ENCODE results near the gene NBPF11.
"Not testable (repeated sequence)": the region's sequence is repeated elsewhere in the genome, so short reads cannot be mapped to it uniquely, and the experiment has no call there.

NBPF11 gene

GRCh38 chr1:148149050-148149815, 2.8 kb downstream of the NBPF11 start:
- not testable (repeated sequence) for H3K36me3 ChIP-seq (ENCODE audit: control insufficient read depth, insufficient read depth, low read length); H3K4me3 ChIP-seq (ENCODE audit: extremely low read depth, insufficient read depth, low read length, poor library complexity, severe bottlenecking); H3K27ac ChIP-seq (ENCODE audit: low read depth, low read length, severe bottlenecking); H3K4me1 ChIP-seq (ENCODE audit: control insufficient read depth, insufficient read depth, low read length, poor library complexity, severe bottlenecking); H3K9me3 ChIP-seq (ENCODE audit: control insufficient read depth, low read length)
- 96 to 98% methylated on average over 17 to 20 of the region's 72 CpGs for WGBS, 2 experiments (ENCODE audit: insufficient coverage in 2 of 2)

GRCh38 chr1:148147052-148147838, 4.8 kb downstream of the NBPF11 start:
- not testable (repeated sequence) for H3K36me3 ChIP-seq (ENCODE audit: control insufficient read depth, insufficient read depth, low read length); H3K4me3 ChIP-seq (ENCODE audit: extremely low read depth, insufficient read depth, low read length, poor library complexity, severe bottlenecking); H3K9me3 ChIP-seq (ENCODE audit: control insufficient read depth, low read length); H3K27ac ChIP-seq (ENCODE audit: low read depth, low read length, severe bottlenecking); H3K4me1 ChIP-seq (ENCODE audit: control insufficient read depth, insufficient read depth, low read length, poor library complexity, severe bottlenecking)
- WGBS, 2 experiments (ENCODE audit: insufficient coverage in 2 of 2), result 95 to 96% methylated on average over 7 to 10 of the region's 28 CpGs

GRCh38 chr1:148146191-148146997, 5.7 kb downstream of the NBPF11 start:
- not testable (repeated sequence) for H3K36me3 ChIP-seq (ENCODE audit: control insufficient read depth, insufficient read depth, low read length); H3K4me3 ChIP-seq (ENCODE audit: extremely low read depth, insufficient read depth, low read length, poor library complexity, severe bottlenecking); H3K9me3 ChIP-seq (ENCODE audit: control insufficient read depth, low read length); H3K27ac ChIP-seq (ENCODE audit: low read depth, low read length, severe bottlenecking); H3K4me1 ChIP-seq (ENCODE audit: control insufficient read depth, insufficient read depth, low read length, poor library complexity, severe bottlenecking)
- WGBS, 2 experiments (ENCODE audit: insufficient coverage in 2 of 2), result 86 to 97% methylated on average over 10 to 26 of the region's 66 CpGs

GRCh38 chr1:148143223-148143622, 8.9 kb downstream of the NBPF11 start:
- H3K9me3 ChIP-seq (ENCODE audit: control insufficient read depth, low read length); H3K4me1 ChIP-seq (ENCODE audit: control insufficient read depth, insufficient read depth, low read length, poor library complexity, severe bottlenecking); H3K27ac ChIP-seq (ENCODE audit: low read depth, low read length, severe bottlenecking); H3K4me3 ChIP-seq (ENCODE audit: extremely low read depth, insufficient read depth, low read length, poor library complexity, severe bottlenecking); H3K36me3 ChIP-seq (ENCODE audit: control insufficient read depth, insufficient read depth, low read length): not testable (repeated sequence)
- no CpG with 5 or more reads among the region's 6 CpGs for WGBS, 2 experiments (ENCODE audit: insufficient coverage in 2 of 2)

GRCh38 chr1:148141936-148142335, 10.1 kb downstream of the NBPF11 start:
- no CpG with 5 or more reads among the region's 1 CpG for WGBS, 2 experiments (ENCODE audit: insufficient coverage in 2 of 2)
- H3K4me3 ChIP-seq (ENCODE audit: extremely low read depth, insufficient read depth, low read length, poor library complexity, severe bottlenecking); H3K36me3 ChIP-seq (ENCODE audit: control insufficient read depth, insufficient read depth, low read length); H3K27ac ChIP-seq (ENCODE audit: low read depth, low read length, severe bottlenecking); H3K9me3 ChIP-seq (ENCODE audit: control insufficient read depth, low read length); H3K4me1 ChIP-seq (ENCODE audit: control insufficient read depth, insufficient read depth, low read length, poor library complexity, severe bottlenecking): not testable (repeated sequence)

- H3K27ac ChIP-seq (ENCODE audit: low read depth, low read length, severe bottlenecking); H3K4me1 ChIP-seq (ENCODE audit: control insufficient read depth, insufficient read depth, low read length, poor library complexity, severe bottlenecking); H3K4me3 ChIP-seq (ENCODE audit: extremely low read depth, insufficient read depth, low read length, poor library complexity, severe bottlenecking); H3K36me3 ChIP-seq (ENCODE audit: control insufficient read depth, insufficient read depth, low read length); H3K9me3 ChIP-seq (ENCODE audit: control insufficient read depth, low read length): not testable (repeated sequence)
- no CpG with 5 or more reads among the region's 2 CpGs for WGBS, 2 experiments (ENCODE audit: insufficient coverage in 2 of 2)
These were observed 13.5 kb downstream of the NBPF11 start for GRCh38 chr1:148138606-148139005.

GRCh38 chr1:148122341-148122740, 29.7 kb downstream of the NBPF11 start:
- H3K27ac ChIP-seq (ENCODE audit: low read depth, low read length, severe bottlenecking); H3K9me3 ChIP-seq (ENCODE audit: control insufficient read depth, low read length); H3K4me1 ChIP-seq (ENCODE audit: control insufficient read depth, insufficient read depth, low read length, poor library complexity, severe bottlenecking); H3K36me3 ChIP-seq (ENCODE audit: control insufficient read depth, insufficient read depth, low read length); H3K4me3 ChIP-seq (ENCODE audit: extremely low read depth, insufficient read depth, low read length, poor library complexity, severe bottlenecking): not testable (repeated sequence)
- 92 to 100% methylated on average over 1 to 2 of the region's 5 CpGs for WGBS, 2 experiments (ENCODE audit: insufficient coverage in 2 of 2)

GRCh38 chr1:148120395-148120794, 31.7 kb downstream of the NBPF11 start:
- not testable (repeated sequence) for H3K27ac ChIP-seq (ENCODE audit: low read depth, low read length, severe bottlenecking); H3K4me1 ChIP-seq (ENCODE audit: control insufficient read depth, insufficient read depth, low read length, poor library complexity, severe bottlenecking); H3K4me3 ChIP-seq (ENCODE audit: extremely low read depth, insufficient read depth, low read length, poor library complexity, severe bottlenecking); H3K9me3 ChIP-seq (ENCODE audit: control insufficient read depth, low read length); H3K36me3 ChIP-seq (ENCODE audit: control insufficient read depth, insufficient read depth, low read length)
- WGBS, 2 experiments (ENCODE audit: insufficient coverage in 2 of 2), result no CpG with 5 or more reads among the region's 5 CpGs

GRCh38 chr1:148095732-148096131, 56.3 kb downstream of the NBPF11 start:
- not testable (repeated sequence) for H3K27ac ChIP-seq (ENCODE audit: low read depth, low read length, severe bottlenecking); H3K36me3 ChIP-seq (ENCODE audit: control insufficient read depth, insufficient read depth, low read length); H3K9me3 ChIP-seq (ENCODE audit: control insufficient read depth, low read length); H3K4me1 ChIP-seq (ENCODE audit: control insufficient read depth, insufficient read depth, low read length, poor library complexity, severe bottlenecking); H3K4me3 ChIP-seq (ENCODE audit: extremely low read depth, insufficient read depth, low read length, poor library complexity, severe bottlenecking)
- no CpG with 5 or more reads among the region's 2 CpGs for WGBS, 2 experiments (ENCODE audit: insufficient coverage in 2 of 2)

GRCh38 chr1:148086196-148086595, 65.9 kb downstream of the NBPF11 start:
- H3K36me3 ChIP-seq (ENCODE audit: control insufficient read depth, insufficient read depth, low read length); H3K4me3 ChIP-seq (ENCODE audit: extremely low read depth, insufficient read depth, low read length, poor library complexity, severe bottlenecking); H3K27ac ChIP-seq (ENCODE audit: low read depth, low read length, severe bottlenecking); H3K9me3 ChIP-seq (ENCODE audit: control insufficient read depth, low read length); H3K4me1 ChIP-seq (ENCODE audit: control insufficient read depth, insufficient read depth, low read length, poor library complexity, severe bottlenecking): not testable (repeated sequence)
- no CpG with 5 or more reads among the region's 1 CpG for WGBS, 2 experiments (ENCODE audit: insufficient coverage in 2 of 2)

Measured in mesodermal cell (in vitro differentiated cells).